Stimulated activated CD4-positive, alpha-beta T cell treated with anti-CD3 and anti-CD28 coated beads, Interleukin-4, amount 100 ng/mL, for 24 hours (primary cell): ENCODE results near the gene NAMPT.
"Not testable (repeated sequence)": the region's sequence is repeated elsewhere in the genome, so short reads cannot be mapped to it uniquely, and the experiment has no call there.

ENCODE experiments used
- DNase-seq: peaks from one replicate; pipeline ENCODE4 v3.0.0-alpha.2; 2020

Gene NAMPT

GRCh38 chr7:106224797-106225196 lies 60.0 kb downstream of the NAMPT start:
- no peak for DNase-seq

- no peak for DNase-seq
Observed at GRCh38 chr7:106223156-106223555, 61.6 kb downstream of the NAMPT start.

- DNase-seq, result no peak
Observed at GRCh38 chr7:106222545-106222944, 62.2 kb downstream of the NAMPT start.

- DNase-seq, result no peak
Observed at GRCh38 chr7:106220307-106220706, 64.5 kb downstream of the NAMPT start.

GRCh38 chr7:106219170-106219569 lies 65.6 kb downstream of the NAMPT start:
- DNase-seq, result no peak

- DNase-seq, result no peak
Observed at GRCh38 chr7:106218546-106218945, 66.2 kb downstream of the NAMPT start.

- no peak for DNase-seq
Observed at GRCh38 chr7:106216923-106217542, 67.8 kb downstream of the NAMPT start.

GRCh38 chr7:106216517-106216922 lies 68.3 kb downstream of the NAMPT start:
- DNase-seq, result no peak

- DNase-seq, result no peak
Observed at GRCh38 chr7:106215868-106216516, 68.8 kb downstream of the NAMPT start.

GRCh38 chr7:106208944-106209343 lies 75.8 kb downstream of the NAMPT start:
- not testable (repeated sequence) for DNase-seq

- no peak for DNase-seq
Observed at GRCh38 chr7:106206826-106207541, 77.8 kb downstream of the NAMPT start.

GRCh38 chr7:106205621-106206222 lies 79.1 kb downstream of the NAMPT start:
- DNase-seq, result no peak

GRCh38 chr7:106203473-106203872 lies 81.3 kb downstream of the NAMPT start:
- DNase-seq, result no peak

- no peak for DNase-seq
Observed at GRCh38 chr7:106201164-106201563, 83.6 kb downstream of the NAMPT start.

GRCh38 chr7:106199813-106200364 lies 84.9 kb downstream of the NAMPT start:
- no peak for DNase-seq

GRCh38 chr7:106199024-106199423 lies 85.8 kb downstream of the NAMPT start:
- DNase-seq, result no peak
